HG03095 (cell line): Measurements from ENCODE around the gene GOLGA8H.
"Not testable (repeated sequence)": the region's sequence is repeated elsewhere in the genome, so short reads cannot be mapped to it uniquely, and the experiment has no call there.

Source experiments
- ATAC-seq: cut with Tn5 transposase; IDR thresholded peaks from one replicate; pipeline ENCODE4 v1.9.1; 2021; ENCODE audit warnings: moderate library complexity; ENCODE audit not compliant: unreplicated experiment

The GOLGA8H gene, protein sequence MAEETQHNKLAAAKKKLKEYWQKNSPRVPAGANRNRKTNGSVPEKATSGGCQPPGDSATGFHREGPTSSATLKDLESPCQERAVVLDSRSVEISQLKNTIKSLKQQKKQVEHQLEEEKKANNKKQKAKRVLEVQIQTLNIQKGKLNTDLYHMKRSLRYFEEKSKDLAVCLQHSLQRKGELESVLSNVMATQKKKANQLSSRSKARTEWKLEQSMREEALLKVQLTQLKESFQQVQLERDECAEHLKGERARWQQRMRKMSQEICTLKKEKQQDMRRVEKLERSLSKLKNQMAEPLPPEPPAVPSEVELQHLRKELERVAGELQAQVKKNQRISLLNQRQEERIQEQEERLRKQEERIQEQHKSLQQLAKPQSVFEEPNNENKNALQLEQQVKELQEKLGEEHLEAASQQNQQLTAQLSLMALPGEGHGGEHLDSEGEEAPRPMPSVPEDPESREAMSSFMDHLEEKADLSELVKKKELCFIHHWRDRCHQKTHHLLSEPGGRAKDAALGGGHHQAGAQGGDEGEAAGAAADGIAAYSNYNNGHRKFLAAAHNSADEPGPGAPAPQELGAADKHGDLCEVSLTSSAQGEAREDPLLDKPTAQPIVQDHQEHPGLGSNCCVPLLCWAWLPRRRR

DNA sequence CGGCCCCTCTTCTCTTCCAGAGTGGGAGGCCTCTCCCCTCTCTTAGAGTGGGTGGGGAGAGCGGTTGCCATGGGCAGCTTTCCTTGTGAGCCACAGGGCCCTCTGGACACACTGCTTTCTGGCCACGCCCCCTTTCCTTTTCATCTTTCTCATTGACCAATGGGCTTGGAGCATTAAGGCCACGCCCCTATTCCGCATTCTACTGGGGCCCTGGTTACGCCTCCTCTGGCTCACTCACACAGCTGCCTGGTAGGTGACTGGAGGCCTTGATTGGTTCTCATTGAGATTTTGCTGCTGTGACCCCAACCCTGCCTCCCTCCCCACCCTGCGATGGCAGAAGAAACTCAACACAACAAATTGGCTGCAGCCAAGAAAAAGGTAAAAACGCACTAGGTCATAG lies at the start of gene GOLGA8H:
TSS of gene GOLGA8H (plus strand) at position 233 of the 400 bp plus-strand sequence. CDS start at position 331, 98 bp downstream.
- ATAC-seq: not testable (repeated sequence)

DNA sequence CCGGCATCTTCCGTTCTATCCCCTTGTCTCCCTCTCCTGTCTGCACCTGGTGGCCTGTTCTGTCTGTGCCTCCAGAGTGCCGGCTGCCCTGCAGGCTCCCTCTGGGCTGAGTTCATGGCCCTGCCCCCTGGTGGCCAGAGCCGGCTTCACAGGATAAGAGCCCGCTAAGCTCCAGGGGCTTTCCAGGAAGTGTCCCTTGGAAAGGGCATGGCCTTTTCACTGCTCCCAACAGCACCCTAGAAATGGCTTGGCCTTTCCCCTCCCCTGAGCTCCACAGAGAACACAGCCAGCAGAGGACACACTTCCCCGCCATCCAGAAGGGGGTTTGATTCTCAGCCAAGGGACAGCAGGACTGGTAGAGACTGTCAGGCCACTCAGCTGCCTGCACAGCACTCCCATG lies 36.9 kb upstream of the GOLGA8H start:
- ATAC-seq: not testable (repeated sequence)

DNA sequence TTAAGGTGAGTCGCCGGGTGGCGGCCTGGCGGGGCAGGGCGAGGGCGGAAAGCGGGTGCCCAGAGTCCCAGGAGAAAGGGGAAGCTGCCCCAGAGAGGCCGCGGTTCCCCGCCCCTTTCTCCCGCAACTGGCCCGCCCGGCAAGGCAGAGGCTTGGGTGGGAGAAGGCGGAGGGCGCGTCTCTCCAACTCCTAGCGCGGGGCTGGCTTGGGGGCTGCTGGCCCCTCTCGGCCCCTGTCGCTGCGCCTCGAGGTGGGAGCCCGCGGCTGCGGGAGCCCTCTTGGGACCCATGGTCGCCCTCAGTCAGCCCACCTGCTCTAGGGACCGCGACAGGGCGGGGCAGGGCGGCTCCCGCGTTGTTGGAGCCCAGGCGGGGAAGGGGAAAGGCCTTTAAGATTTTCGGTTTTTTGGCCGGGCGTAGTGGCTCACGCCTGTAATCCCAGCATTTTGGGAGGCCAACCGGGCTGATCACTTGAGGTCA lies 30.8 kb upstream of the GOLGA8H start:
- not testable (repeated sequence) for ATAC-seq

DNA sequence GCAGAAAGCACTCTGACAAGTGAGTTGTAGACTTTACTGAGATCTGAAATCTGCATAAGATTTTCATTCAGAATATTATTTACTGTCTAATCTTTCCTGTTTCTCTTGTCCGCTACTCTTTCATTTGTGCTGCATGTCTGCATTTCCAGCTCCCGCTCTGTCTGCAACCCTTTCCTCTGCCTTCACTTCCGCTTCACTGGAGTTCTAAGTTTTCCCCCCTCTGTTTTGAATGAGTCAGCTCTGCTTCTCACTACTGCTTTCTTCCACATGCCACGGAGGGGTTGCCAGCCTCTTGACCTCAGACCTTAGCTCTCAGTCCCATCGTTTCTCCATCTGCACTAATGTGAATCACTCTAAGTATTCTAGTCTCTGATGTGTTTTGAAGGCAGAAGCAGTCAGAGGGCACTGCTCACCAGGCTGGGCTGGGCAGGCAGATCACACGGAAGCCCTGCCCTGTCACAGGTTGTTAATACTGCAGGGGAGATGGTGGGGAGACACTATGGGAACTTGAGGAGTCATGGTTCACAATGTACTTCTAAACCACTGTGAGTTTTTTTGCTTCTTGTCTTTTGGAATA lies 24.3 kb upstream of the GOLGA8H start:
- ATAC-seq: not testable (repeated sequence)

- ATAC-seq: not testable (repeated sequence)
Measured at GRCh38 chr15:30580716-30581115, 23.1 kb upstream of the GOLGA8H start.

DNA sequence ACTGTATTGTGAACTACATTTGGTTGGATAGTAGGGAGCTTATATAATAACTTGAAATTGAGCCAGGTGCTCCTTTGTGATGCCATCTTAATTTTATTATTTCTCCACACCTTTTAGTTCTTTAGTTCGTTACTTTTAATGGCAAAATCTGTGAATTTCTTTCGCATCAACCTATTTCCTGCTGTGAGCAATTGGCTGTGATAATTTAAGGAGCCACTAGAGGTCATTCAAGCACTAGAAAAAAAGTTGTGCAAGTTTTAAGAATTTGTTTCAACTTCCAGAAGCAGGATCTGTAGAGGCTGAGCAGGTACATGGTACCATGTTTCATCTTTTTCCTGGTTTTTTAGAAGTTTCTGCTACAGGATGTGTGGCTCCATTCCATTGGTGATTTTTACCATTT lies 4.9 kb upstream of the GOLGA8H start:
- ATAC-seq: not testable (repeated sequence)

DNA sequence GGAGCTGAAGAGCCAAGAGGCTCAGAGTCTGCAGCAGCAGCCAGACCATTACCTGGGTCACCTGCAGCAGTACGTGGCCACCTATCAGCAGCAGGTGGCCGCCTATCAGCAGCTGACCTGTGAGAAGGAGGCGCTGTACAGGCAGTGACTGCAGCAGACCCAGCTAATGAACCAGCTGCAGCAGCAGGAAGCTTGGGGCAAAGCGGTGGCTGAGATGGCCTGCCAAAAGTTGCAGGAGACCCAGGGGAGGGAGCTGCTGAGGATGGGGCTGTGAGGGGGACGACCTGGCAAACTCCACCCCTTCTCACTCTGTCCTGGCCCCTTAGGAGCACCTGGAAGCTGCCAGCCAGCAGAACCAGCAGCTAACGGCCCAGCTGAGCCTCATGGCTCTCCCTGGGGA lies 8.4 kb downstream of the GOLGA8H start:
- not testable (repeated sequence) for ATAC-seq

GRCh38 chr15:30621342-30621741 lies 17.5 kb downstream of the GOLGA8H start:
- not testable (repeated sequence) for ATAC-seq

DNA sequence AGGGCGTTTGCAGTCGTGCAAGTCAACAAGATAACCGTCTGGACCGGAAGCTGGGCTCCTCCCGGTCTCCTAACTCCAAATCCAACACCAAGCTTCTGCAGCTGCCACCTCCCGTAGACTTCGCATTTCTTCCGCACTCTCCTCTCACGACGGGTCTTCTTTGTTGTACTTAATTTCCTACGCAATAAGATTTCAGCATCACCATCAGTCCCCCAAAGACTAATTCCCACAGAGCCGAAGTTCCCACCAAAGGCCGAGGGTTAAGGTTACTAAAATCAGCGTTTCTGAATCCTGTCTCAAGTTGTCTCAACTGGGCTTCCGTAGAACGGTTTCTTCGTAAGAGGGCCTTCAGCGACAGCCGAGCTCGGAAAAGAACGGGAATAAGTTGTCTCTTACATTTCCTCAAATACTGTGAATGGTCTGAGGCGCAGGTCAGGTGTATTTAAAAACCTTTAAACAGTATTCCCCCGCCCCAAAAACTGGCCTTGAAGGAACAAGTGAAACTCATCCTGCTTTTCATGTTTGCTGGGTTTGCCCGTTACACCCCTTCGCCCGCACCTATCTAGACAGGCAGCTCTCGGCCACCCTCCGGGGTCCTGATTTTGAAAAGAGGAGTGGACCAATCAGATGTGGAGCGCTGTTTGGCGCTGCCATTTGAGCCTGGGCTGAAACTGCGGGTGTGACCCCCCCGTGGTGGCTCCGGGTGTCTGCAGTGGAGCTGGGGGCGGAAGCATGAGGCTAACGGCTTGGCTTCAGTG lies 21.8 kb downstream of the GOLGA8H start, which contains the start of gene ARHGAP11B:
TSS of gene ARHGAP11B (plus strand) at position 693 of the 758 bp plus-strand sequence.
- ATAC-seq: peak; percentile 92

DNA sequence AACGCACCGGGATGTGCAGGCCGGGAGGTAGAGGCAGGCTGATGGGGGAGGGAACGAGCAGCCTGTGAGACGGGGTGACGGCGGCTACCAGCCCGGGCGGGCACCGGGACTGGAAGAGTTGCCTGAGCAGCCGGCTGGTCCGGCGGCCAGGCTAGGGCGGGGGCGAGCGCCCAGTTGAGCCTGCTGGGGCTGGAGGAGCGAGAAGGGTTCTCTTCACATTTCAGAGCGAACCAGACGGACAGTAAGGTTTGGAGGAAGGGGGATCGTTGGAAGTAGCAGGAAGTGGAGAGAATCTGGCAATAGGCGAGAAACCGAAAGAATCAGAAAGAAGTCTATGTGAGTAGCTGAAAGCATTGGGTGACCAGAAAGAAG lies 22.4 kb downstream of the GOLGA8H start:
- ATAC-seq: not testable (repeated sequence)

- ATAC-seq: not testable (repeated sequence)
Measured at GRCh38 chr15:30626632-30627031, 22.8 kb downstream of the GOLGA8H start.

- ATAC-seq: peak; percentile 99
Measured at GRCh38 chr15:30650012-30650929, 46.4 kb downstream of the GOLGA8H start.

- not testable (repeated sequence) for ATAC-seq
Measured at GRCh38 chr15:30661154-30661553, 57.3 kb downstream of the GOLGA8H start.
